ENCODE measurements around the gene KRT74.

KRT74 gene

GRCh38 chr12:52533686-52534470 is 39.8 kb downstream of the KRT74 start:
- no peak for DNase-seq

- DNase-seq = no peak
Observed at GRCh38 chr12:52532636-52533035, 41.0 kb downstream of the KRT74 start.

GRCh38 chr12:52531566-52532300 is 41.9 kb downstream of the KRT74 start:
- DNase-seq = no peak

- DNase-seq = no peak
Observed at GRCh38 chr12:52530905-52531304, 42.7 kb downstream of the KRT74 start.

GRCh38 chr12:52530366-52530765 is 43.3 kb downstream of the KRT74 start:
- DNase-seq = no peak

- DNase-seq = no peak
Observed at GRCh38 chr12:52529846-52530245, 43.8 kb downstream of the KRT74 start.

- DNase-seq = no peak
Observed at GRCh38 chr12:52529417-52529816, 44.2 kb downstream of the KRT74 start.

- no peak for DNase-seq
Observed at GRCh38 chr12:52528641-52529143, 45.0 kb downstream of the KRT74 start.

- DNase-seq = no peak
Observed at GRCh38 chr12:52527121-52527800, 46.4 kb downstream of the KRT74 start.

- no peak for DNase-seq
Observed at GRCh38 chr12:52526511-52526951, 47.1 kb downstream of the KRT74 start.

GRCh38 chr12:52525661-52526499 is 47.8 kb downstream of the KRT74 start:
- no peak for DNase-seq

GRCh38 chr12:52524898-52525591 is 48.6 kb downstream of the KRT74 start:
- no peak for DNase-seq

- DNase-seq = no peak
Observed at GRCh38 chr12:52524241-52524897, 49.3 kb downstream of the KRT74 start.

- no peak for DNase-seq
Observed at GRCh38 chr12:52523824-52524223, 49.8 kb downstream of the KRT74 start.

GRCh38 chr12:52522346-52523011 is 51.2 kb downstream of the KRT74 start:
- DNase-seq = peak in 1 of 2 experiments; percentile 16

GRCh38 chr12:52521568-52522266 is 51.9 kb downstream of the KRT74 start:
- no peak for DNase-seq

GRCh38 chr12:52521175-52521567 is 52.5 kb downstream of the KRT74 start:
- no peak for DNase-seq

- DNase-seq = no peak
Observed at GRCh38 chr12:52519826-52520662, 53.6 kb downstream of the KRT74 start, which contains the start of gene KRT5. Gene KRT5, minus strand, starts transcription at chr12:52520394. Its CDS starts 98 bp downstream, at chr12:52520296.

- no peak for DNase-seq
Observed at GRCh38 chr12:52519387-52519703, 54.3 kb downstream of the KRT74 start.
